Ishikawa (cell line): ENCODE results near the gene IL31.

ENCODE experiments used
- CEBPB ChIP-seq: IDR thresholded peaks from 2 replicates; pipeline ENCODE4 v1.6.1; 2012
- CREB1 ChIP-seq: IDR thresholded peaks from 2 replicates; pipeline ENCODE4 v1.6.1; 2012; ENCODE audit warnings: low read depth
- EGR1 ChIP-seq: IDR thresholded peaks from 2 replicates; pipeline ENCODE4 v1.6.1; 2012
- EP300 ChIP-seq: IDR thresholded peaks from 2 replicates; pipeline ENCODE4 v1.6.1; 2012; ENCODE audit warnings: borderline replicate concordance
- FOXM1 ChIP-seq: IDR thresholded peaks from 2 replicates; pipeline ENCODE4 v1.6.1; 2012; ENCODE audit warnings: low read depth, borderline replicate concordance
- NFIC ChIP-seq: IDR thresholded peaks from 2 replicates; pipeline ENCODE4 v1.6.1; 2012
- RAD21 ChIP-seq: IDR thresholded peaks from 2 replicates; pipeline ENCODE4 v1.6.1; 2012; ENCODE audit warnings: low read depth
- REST ChIP-seq: IDR thresholded peaks from 2 replicates; pipeline ENCODE4 v1.6.1; 2012; ENCODE audit warnings: low read depth, mild to moderate bottlenecking
- TAF1 ChIP-seq: IDR thresholded peaks from 2 replicates; pipeline ENCODE4 v1.6.1; 2012; ENCODE audit warnings: low read depth, mild to moderate bottlenecking
- TCF12 ChIP-seq: IDR thresholded peaks from 2 replicates; pipeline ENCODE4 v1.6.1; 2012; ENCODE audit warnings: low read depth
- TEAD4 ChIP-seq: IDR thresholded peaks from 2 replicates; pipeline ENCODE4 v1.6.1; 2012
- USF1 ChIP-seq: IDR thresholded peaks from 2 replicates; pipeline ENCODE4 v1.6.1; 2012
- YY1 ChIP-seq: IDR thresholded peaks from 2 replicates; pipeline ENCODE4 v1.6.1; 2012; ENCODE audit warnings: low read depth
- ZBTB7A ChIP-seq: IDR thresholded peaks from 2 replicates; pipeline ENCODE4 v1.6.1; 2012; ENCODE audit warnings: low read depth
- TF ChIP-seq, protein P1 (sequence below): IDR thresholded peaks from 2 replicates; pipeline ENCODE4 v1.6.1; 2012

The IL31 gene

DNA sequence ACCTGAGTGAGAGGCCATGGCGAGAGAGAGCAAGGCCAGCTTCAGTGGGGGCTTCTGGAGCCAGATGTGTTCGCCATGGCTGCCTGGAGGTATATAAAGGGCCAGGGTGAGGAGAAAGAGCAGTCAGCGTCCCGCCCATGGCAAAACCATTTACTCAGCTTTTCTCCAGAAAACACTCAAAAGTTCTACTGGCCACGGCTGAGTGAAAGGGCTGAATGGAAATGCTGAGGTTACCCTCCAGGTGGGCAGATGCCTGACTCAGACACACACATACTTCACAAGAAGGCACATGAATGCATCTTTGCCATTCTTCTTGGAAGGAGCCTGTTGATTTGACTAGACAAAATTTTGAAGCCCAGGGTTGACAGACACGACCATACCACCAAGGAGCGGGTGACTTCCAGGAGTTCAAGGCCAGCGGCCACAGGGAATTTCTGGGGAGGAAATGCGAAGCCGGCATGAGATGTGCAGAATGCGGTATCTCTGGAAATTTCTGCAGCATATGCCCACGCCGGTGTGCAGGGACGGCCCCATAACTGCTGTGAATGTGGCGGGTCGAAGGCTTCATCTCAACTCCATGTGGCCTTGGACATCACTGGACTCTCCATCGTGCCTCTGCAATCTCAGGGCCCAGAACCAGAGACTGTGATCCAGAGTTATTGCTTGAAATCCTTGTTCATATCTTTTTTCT is at the start of gene IL31:
Gene IL31 (minus strand): TSS at position 67 of the 691 bp plus-strand sequence. CDS start 49 bp downstream, at position 18.
- no peak for TF ChIP-seq TEAD4

DNA sequence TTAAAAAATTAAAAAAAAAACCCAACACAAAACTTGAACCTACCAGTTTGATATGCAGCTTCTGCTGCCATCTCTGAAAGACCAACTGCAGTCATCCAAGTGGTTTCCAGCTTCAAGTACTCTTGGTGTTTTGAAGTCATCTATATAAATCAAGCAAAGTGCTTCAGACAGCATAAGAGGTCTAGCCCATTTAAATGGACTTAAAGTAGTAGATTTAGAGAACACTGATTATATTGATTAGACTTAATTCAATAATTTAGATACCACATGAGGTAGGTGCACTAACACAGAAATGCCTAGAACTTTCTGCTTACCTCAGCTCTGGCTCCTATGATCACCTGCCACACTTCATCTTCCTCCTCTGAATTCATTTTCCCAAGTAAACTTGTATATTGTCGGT is 42.4 kb upstream of the IL31 start:
- TF ChIP-seq EGR1 (no peak), FOXM1 (no peak), NFIC (no peak), TAF1 (no peak), RAD21 (no peak), CREB1 (no peak), REST (no peak), TCF12 (no peak), TEAD4 (no peak), EP300 (no peak), YY1 (no peak)
- TF ChIP-seq, protein P1, sequence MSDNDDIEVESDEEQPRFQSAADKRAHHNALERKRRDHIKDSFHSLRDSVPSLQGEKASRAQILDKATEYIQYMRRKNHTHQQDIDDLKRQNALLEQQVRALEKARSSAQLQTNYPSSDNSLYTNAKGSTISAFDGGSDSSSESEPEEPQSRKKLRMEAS, result no peak

GRCh38 chr12:122215771-122216170 is 41.8 kb upstream of the IL31 start:
- TF ChIP-seq REST (no peak), RAD21 (no peak), TEAD4 (no peak), EP300 (no peak)

GRCh38 chr12:122208073-122208820 is 34.2 kb upstream of the IL31 start:
- TF ChIP-seq USF1 (no peak), EGR1 (no peak), RAD21 (no peak), TEAD4 (no peak), REST (no peak), TAF1 (no peak), CREB1 (no peak), YY1 (no peak), FOXM1 (no peak), CEBPB (no peak), ZBTB7A (no peak), EP300 (no peak)
- TF ChIP-seq, protein P1, result no peak

GRCh38 chr12:122207391-122207790 is 33.4 kb upstream of the IL31 start:
- TF ChIP-seq CEBPB, result no peak
- no peak for TF ChIP-seq EP300
- no peak for TF ChIP-seq ZBTB7A
- TF ChIP-seq YY1, result no peak
- no peak for TF ChIP-seq REST
- TF ChIP-seq, protein P1, result no peak
- TF ChIP-seq EGR1, result no peak
- TF ChIP-seq RAD21, result no peak
- no peak for TF ChIP-seq NFIC
- TF ChIP-seq TEAD4, result no peak
